Endothelial cell (in vitro differentiated cells): ENCODE data around the gene GAREM1. TPM values are rescaled to one million over a fixed set of nuclear protein-coding genes. Genes with fewer than 3 reads are reported as not detected.

Experiments
- DNase-seq: peaks from one replicate; pipeline ENCODE4 v3.0.0; 2021; ENCODE audit warnings: low spot score
- H3K27ac Mint-ChIP-seq: one replicate; pipeline ENCODE4 v1.8.0; 2021; ENCODE audit warnings: mixed read lengths, inconsistent platforms; ENCODE audit not compliant: unreplicated experiment
- H3K27me3 Mint-ChIP-seq: one replicate; pipeline ENCODE4 v1.8.0; 2021; ENCODE audit warnings: mild to moderate bottlenecking, moderate library complexity, mixed read lengths, inconsistent platforms; ENCODE audit not compliant: unreplicated experiment
- H3K36me3 Mint-ChIP-seq: one replicate; pipeline ENCODE4 v1.8.0; 2021; ENCODE audit warnings: mild to moderate bottlenecking, low read depth, mixed read lengths, inconsistent platforms; ENCODE audit not compliant: unreplicated experiment
- H3K4me1 Mint-ChIP-seq: one replicate; pipeline ENCODE4 v1.8.0; 2021; ENCODE audit warnings: mild to moderate bottlenecking, mixed read lengths, inconsistent platforms; ENCODE audit not compliant: unreplicated experiment
- H3K4me3 Mint-ChIP-seq: one replicate; pipeline ENCODE4 v1.8.0; 2021; ENCODE audit warnings: mild to moderate bottlenecking, mixed read lengths, inconsistent platforms; ENCODE audit not compliant: unreplicated experiment
- H3K9me3 Mint-ChIP-seq: one replicate; pipeline ENCODE4 v1.8.0; 2021; ENCODE audit warnings: mixed read lengths, inconsistent platforms; ENCODE audit not compliant: unreplicated experiment
- CTCF ChIP-seq: fragments of 200-600 bp; sonication (generic); IDR thresholded peaks from one replicate; pipeline ENCODE4 v1.5.0; 2021; ENCODE audit warnings: antibody characterized with exemption; ENCODE audit not compliant: unreplicated experiment
- total RNA-seq: library from RNA; stranded (reverse); fragmentation: NEBNext Ultra II Directional; extraction: Animal tissue kit (Norgen Biotek cat#: 25700); gene quantifications from one replicate; pipeline ENCODE4 v1.2.1, GENCODE V29; 2021; ENCODE audit not compliant: unreplicated experiment

The GAREM1 gene
- total RNA-seq, 1 donor from 2014 or later: 1.2 TPM

- no peaks in the 10 kb centered on the region for H3K9me3 Mint-ChIP-seq
- no peak for DNase-seq
- no peak overlapping the region for H3K4me3 Mint-ChIP-seq
- no peak overlapping the region for H3K27ac Mint-ChIP-seq
- H3K27me3 Mint-ChIP-seq: peaks cover 2% of the 10 kb centered on the region
- H3K4me1 Mint-ChIP-seq: no peaks in the 10 kb centered on the region
- no peaks in the 10 kb centered on the region for H3K36me3 Mint-ChIP-seq
- TF ChIP-seq CTCF: no peak
Observed at GRCh38 chr18:32450026-32450691, 20.5 kb downstream of the GAREM1 start.

- Mint-ChIP-seq H3K4me3 (no peak overlapping the region), H3K27me3 (peaks cover 2% of the 10 kb centered on the region), H3K36me3 (no peaks in the 10 kb centered on the region), H3K4me1 (no peaks in the 10 kb centered on the region), H3K27ac (no peak overlapping the region), H3K9me3 (no peaks in the 10 kb centered on the region)
- no peak for DNase-seq
- TF ChIP-seq CTCF: no peak
Observed at GRCh38 chr18:32446780-32447179, 23.9 kb downstream of the GAREM1 start.

- no peaks in the 10 kb centered on the region for H3K27me3 Mint-ChIP-seq
- no peak overlapping the region for H3K27ac Mint-ChIP-seq
- TF ChIP-seq CTCF: no peak
- no peak overlapping the region for H3K4me3 Mint-ChIP-seq
- no peaks in the 10 kb centered on the region for H3K4me1 Mint-ChIP-seq
- no peaks in the 10 kb centered on the region for H3K36me3 Mint-ChIP-seq
- no peaks in the 10 kb centered on the region for H3K9me3 Mint-ChIP-seq
- DNase-seq: no peak
Observed at GRCh38 chr18:32445846-32446245, 24.8 kb downstream of the GAREM1 start.

GRCh38 chr18:32443706-32444215 lies 26.9 kb downstream of the GAREM1 start:
- TF ChIP-seq CTCF: no peak
- no peak overlapping the region for H3K4me3 Mint-ChIP-seq
- no peaks in the 10 kb centered on the region for H3K36me3 Mint-ChIP-seq
- H3K9me3 Mint-ChIP-seq: no peaks in the 10 kb centered on the region
- no peak overlapping the region for H3K27ac Mint-ChIP-seq
- no peaks in the 10 kb centered on the region for H3K27me3 Mint-ChIP-seq
- DNase-seq: no peak
- no peaks in the 10 kb centered on the region for H3K4me1 Mint-ChIP-seq

GRCh38 chr18:32443033-32443705 lies 27.5 kb downstream of the GAREM1 start:
- no peak for TF ChIP-seq CTCF
- Mint-ChIP-seq H3K9me3 (no peaks in the 10 kb centered on the region), H3K4me1 (no peaks in the 10 kb centered on the region), H3K27ac (no peak overlapping the region), H3K4me3 (no peak overlapping the region), H3K27me3 (no peaks in the 10 kb centered on the region), H3K36me3 (no peaks in the 10 kb centered on the region)
- DNase-seq: no peak
